ENCODE data around the gene USP6. TPM values are rescaled to one million over a fixed set of nuclear protein-coding genes. Genes with fewer than 3 reads are reported as not detected.
"Not testable (repeated sequence)": the region's sequence is repeated elsewhere in the genome, so short reads cannot be mapped to it uniquely, and the experiment has no call there.

The USP6 gene
- total RNA-seq, 1 experiment from 2014 or later, result not detected

DNA sequence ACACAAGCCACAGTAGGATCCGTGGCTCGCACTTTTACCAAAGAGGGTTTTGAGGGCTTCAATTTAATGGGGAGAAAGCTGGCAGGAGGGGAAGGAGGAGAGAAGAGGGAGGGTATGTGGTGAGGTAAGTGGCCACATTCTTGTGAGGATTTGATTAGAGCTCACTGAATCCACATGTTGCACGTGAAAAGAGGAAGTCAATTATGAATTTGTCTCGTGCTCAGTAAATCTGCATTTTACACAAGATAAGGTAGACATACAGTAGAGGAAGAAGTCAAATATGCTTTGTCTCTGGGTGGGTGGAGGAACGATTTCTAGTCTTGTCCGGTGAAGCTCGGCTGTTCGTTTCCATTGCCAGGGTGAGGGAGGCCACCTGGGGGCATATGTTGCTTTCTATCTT lies 5.0 kb upstream of the USP6 start:
- TF ChIP-seq, protein P1, sequence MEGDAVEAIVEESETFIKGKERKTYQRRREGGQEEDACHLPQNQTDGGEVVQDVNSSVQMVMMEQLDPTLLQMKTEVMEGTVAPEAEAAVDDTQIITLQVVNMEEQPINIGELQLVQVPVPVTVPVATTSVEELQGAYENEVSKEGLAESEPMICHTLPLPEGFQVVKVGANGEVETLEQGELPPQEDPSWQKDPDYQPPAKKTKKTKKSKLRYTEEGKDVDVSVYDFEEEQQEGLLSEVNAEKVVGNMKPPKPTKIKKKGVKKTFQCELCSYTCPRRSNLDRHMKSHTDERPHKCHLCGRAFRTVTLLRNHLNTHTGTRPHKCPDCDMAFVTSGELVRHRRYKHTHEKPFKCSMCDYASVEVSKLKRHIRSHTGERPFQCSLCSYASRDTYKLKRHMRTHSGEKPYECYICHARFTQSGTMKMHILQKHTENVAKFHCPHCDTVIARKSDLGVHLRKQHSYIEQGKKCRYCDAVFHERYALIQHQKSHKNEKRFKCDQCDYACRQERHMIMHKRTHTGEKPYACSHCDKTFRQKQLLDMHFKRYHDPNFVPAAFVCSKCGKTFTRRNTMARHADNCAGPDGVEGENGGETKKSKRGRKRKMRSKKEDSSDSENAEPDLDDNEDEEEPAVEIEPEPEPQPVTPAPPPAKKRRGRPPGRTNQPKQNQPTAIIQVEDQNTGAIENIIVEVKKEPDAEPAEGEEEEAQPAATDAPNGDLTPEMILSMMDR (IDR thresholded peaks at IDR 0.05; ENCODE audit: unreplicated experiment), result no peak
- ChIA-PET POLR2A (interaction anchor here (0.5 to 1.0 kb wide), 5 partner anchors 14 to 176 kb away, joined by 3 read pairs; partner anchors contain the start of genes RNF167 and SLC25A11), CTCF (interaction anchor here (0.6 kb wide), 1 partner anchor 1358 kb away, joined by 3 read pairs; no protein-coding TSS in a partner anchor)
- peaks cover 11% of the 10 kb centered on the region for H3K9me3 Mint-ChIP-seq (ENCODE audit: unreplicated experiment)
- intact Hi-C loops (cut with micrococcal nuclease), result no loop called here
- no peaks in the 10 kb centered on the region for H3K27me3 Mint-ChIP-seq (ENCODE audit: insufficient read depth, unreplicated experiment)
- H3K4me3 Mint-ChIP-seq (ENCODE audit: unreplicated experiment), result peak overlapping the region; percentile 93
- DNase-seq (ENCODE audit: unreplicated experiment), result no peak
- H3K27ac Mint-ChIP-seq (ENCODE audit: low read depth, unreplicated experiment), result peak overlapping the region; percentile 54
- BruUV-seq (replicated peaks), result TSS peak; percentile 35
- peaks cover 7% of the 10 kb centered on the region for H3K4me1 Mint-ChIP-seq (ENCODE audit: insufficient read depth, unreplicated experiment)
- H3K36me3 Mint-ChIP-seq (ENCODE audit: insufficient read depth, unreplicated experiment), result peaks cover 46% of the 10 kb centered on the region

DNA sequence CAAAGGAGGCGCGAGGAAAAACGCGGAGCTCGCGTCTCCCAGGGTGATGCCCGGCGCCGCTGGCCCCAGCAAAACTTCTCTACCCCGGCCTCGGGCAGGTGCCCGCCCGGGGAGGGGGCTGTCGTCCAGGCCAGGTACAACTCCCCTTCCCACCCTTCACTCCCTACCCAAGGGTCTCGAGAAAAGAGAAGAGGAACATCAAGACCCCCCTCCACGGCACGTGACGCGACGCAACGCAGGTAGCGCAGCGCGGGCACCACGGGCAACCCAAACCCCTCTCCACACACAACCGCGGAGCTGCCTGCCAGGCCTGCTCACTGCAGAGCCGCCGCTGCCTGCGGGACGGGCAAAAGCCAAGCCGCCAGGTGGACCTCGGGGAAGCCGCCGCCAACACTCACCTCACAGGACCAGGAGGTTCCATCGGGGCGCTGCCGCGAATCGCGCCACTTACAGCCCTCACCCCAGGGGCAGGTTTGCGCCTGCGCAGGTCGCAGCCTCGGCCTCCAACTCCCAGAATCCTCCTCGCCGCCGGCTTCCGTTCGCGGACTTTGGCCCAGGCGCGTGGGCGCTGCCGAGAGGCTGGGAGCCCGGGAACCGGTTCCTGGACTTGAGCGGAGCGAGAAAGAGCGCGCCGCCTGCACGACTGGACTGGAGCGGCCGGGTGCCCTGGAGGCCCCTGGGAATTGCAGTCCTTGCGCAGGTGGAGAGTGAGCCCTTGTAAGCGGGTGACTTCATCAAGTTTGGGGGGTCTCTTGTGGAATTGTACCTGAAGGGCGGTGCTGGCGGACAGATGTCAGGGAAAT lies 4.2 kb upstream of the USP6 start, which contains the start of gene ZNF232:
TSS of gene ZNF232 (minus strand) at position 477 of the 803 bp plus-strand sequence. CDS start at position 421, 56 bp downstream.
- peak; percentile 93 for DNase-seq (ENCODE audit: unreplicated experiment)
- Mint-ChIP-seq H3K36me3 (ENCODE audit: insufficient read depth, unreplicated experiment) (peaks cover 45% of the 10 kb centered on the region), H3K27me3 (ENCODE audit: insufficient read depth, unreplicated experiment) (peaks cover 4% of the 10 kb centered on the region), H3K4me3 (ENCODE audit: unreplicated experiment) (peak within 1 kb of the TSS; percentile 93), H3K4me1 (ENCODE audit: insufficient read depth, unreplicated experiment) (peaks cover 7% of the 10 kb centered on the region), H3K9me3 (ENCODE audit: unreplicated experiment) (peaks cover 8% of the 10 kb centered on the region), H3K27ac (ENCODE audit: low read depth, unreplicated experiment) (peak within 1 kb of the TSS; percentile 83)
- POLR2A ChIA-PET, result interaction anchor here (0.5 to 1.2 kb wide), 7 partner anchors 15 to 372 kb away, joined by 3 read pairs; partner anchors contain the start of genes RNF167, SLC25A11 and SPAG7
- intact Hi-C loops (cut with micrococcal nuclease), result no loop called here
- TF ChIP-seq, protein P1 (IDR thresholded peaks at IDR 0.05; ENCODE audit: unreplicated experiment), result no peak
- CTCF ChIA-PET, result interaction anchor here (0.5 to 0.6 kb wide), 2 partner anchors 162 to 714 kb away, joined by 3 read pairs; no protein-coding TSS in a partner anchor
- no TSS peak for BruUV-seq (replicated peaks)

DNA sequence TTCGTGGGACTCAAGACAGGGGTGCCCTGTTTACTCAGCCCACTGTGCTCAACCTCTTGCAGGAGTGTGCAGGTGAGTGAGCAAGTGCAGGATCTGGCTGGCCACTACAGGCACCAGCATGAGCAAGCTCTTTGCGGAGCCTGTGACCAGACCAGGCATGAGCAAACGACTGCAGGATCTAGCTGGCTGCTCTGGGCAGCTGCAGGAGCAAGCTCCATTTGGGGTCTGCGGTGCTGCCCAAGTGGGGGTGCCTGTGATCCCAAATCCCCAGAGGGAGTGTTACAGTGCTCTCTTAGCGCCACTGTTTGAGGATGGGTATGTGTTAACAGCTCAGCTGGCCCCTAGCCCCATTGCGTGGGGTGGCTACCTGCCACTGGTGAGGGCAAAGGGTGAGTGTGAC lies 2.4 kb downstream of the USP6 start:
- H3K27me3 Mint-ChIP-seq (ENCODE audit: insufficient read depth, unreplicated experiment), result peaks cover 54% of the 10 kb centered on the region
- no peak overlapping the region for H3K4me3 Mint-ChIP-seq (ENCODE audit: unreplicated experiment)
- peaks cover 12% of the 10 kb centered on the region for H3K36me3 Mint-ChIP-seq (ENCODE audit: insufficient read depth, unreplicated experiment)
- no TSS peak for BruUV-seq (replicated peaks)
- ChIA-PET CTCF (no interaction called here), POLR2A (no interaction called here)
- H3K9me3 Mint-ChIP-seq (ENCODE audit: unreplicated experiment), result no peaks in the 10 kb centered on the region
- no peak overlapping the region for H3K27ac Mint-ChIP-seq (ENCODE audit: low read depth, unreplicated experiment)
- TF ChIP-seq, protein P1 (IDR thresholded peaks at IDR 0.05; ENCODE audit: unreplicated experiment), result no peak
- intact Hi-C loops (cut with micrococcal nuclease), result no loop called here
- no peaks in the 10 kb centered on the region for H3K4me1 Mint-ChIP-seq (ENCODE audit: insufficient read depth, unreplicated experiment)
- DNase-seq (ENCODE audit: unreplicated experiment), result no peak

DNA sequence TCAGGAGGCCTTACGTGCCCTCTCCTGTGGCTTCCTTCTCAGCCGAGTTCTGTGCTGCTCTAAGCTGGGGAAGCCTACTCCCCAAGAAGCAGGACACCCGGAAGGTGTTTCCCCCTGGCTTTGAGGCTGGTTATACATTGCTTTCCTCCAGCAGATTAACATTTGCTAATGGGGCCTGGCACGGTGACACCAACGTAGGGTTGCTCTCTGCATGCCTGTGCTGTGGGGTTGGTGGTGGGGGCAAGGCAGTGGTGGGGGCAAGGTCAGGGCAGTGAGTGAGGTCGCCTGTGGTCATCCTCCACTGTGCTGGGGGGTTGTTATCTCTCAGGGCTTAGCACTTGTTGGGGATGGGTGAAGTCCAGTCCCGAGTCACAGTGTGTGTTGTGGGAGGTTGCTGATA lies 4.2 kb downstream of the USP6 start:
- Mint-ChIP-seq H3K9me3 (ENCODE audit: unreplicated experiment) (no peaks in the 10 kb centered on the region), H3K27me3 (ENCODE audit: insufficient read depth, unreplicated experiment) (peaks cover 63% of the 10 kb centered on the region), H3K36me3 (ENCODE audit: insufficient read depth, unreplicated experiment) (peaks cover 6% of the 10 kb centered on the region), H3K4me3 (ENCODE audit: unreplicated experiment) (no peak overlapping the region), H3K27ac (ENCODE audit: low read depth, unreplicated experiment) (no peak overlapping the region), H3K4me1 (ENCODE audit: insufficient read depth, unreplicated experiment) (no peaks in the 10 kb centered on the region)
- ChIA-PET POLR2A (no interaction called here), CTCF (no interaction called here)
- TF ChIP-seq, protein P1 (IDR thresholded peaks at IDR 0.05; ENCODE audit: unreplicated experiment), result no peak
- no TSS peak for BruUV-seq (replicated peaks)
- no peak for DNase-seq (ENCODE audit: unreplicated experiment)
- intact Hi-C loops (cut with micrococcal nuclease), result no loop called here

DNA sequence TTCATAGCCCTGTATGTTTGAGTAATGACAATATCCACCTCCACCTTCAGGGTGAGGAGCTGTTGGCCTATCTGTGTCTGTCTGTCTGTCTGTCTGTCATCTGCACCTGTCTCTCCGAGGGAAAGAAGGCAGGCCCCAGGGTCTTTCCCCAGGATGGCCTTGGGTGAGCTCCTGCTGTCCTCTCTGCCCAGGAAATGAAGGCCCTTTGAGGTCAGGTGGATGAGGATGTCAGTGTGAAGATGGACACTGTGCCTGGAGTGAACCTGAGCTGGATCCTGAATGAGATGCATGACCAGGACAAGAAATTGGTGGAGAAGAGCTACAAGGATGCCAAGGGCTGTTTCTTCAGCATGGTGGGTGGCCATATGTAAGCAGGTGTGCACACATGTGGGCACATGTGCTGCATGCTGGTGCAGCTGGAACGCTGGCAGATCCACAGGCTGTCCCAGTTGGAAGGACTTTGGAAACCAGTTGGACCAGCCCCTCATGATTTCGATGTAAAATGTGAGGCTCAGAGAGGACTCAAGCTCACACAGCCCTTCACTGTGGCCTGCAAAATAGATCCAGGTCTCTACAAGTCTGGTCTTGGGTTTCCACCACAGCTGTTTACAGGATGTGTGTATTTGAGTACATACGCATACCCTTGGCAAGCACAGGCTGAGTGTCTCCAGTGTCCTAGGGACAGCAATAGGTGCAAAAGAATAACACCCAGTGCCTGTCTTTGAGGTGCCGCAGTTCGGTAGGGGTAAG lies 4.8 kb downstream of the USP6 start:
- not testable (repeated sequence) for H3K4me3 Mint-ChIP-seq (ENCODE audit: unreplicated experiment); H3K27ac Mint-ChIP-seq (ENCODE audit: low read depth, unreplicated experiment)

More for the DNA sequence above, 4.8 kb downstream of the USP6 start:
- H3K9me3 Mint-ChIP-seq (ENCODE audit: unreplicated experiment); CTCF ChIA-PET; H3K36me3 Mint-ChIP-seq (ENCODE audit: insufficient read depth, unreplicated experiment); BruUV-seq (replicated peaks); intact Hi-C loops (cut with micrococcal nuclease); DNase-seq (ENCODE audit: unreplicated experiment); H3K4me1 Mint-ChIP-seq (ENCODE audit: insufficient read depth, unreplicated experiment); POLR2A ChIA-PET: not testable (repeated sequence)
- peaks cover 63% of the 10 kb centered on the region for H3K27me3 Mint-ChIP-seq (ENCODE audit: insufficient read depth, unreplicated experiment)

All from MCF 10A (cell line).